ENCODE results near the gene TNFRSF4. TPM values are rescaled to one million over a fixed set of nuclear protein-coding genes. Genes with fewer than 3 reads are reported as not detected.

TNFRSF4 gene
- 788 and 811 TPM in 2 replicates for total RNA-seq

- Mint-ChIP-seq H3K27ac (peak within 1 kb of the TSS; percentile 87), H3K27me3 (ENCODE audit: insufficient read depth) (no peaks in the 10 kb centered on the region), H3K36me3 (ENCODE audit: low read depth) (peaks cover 25% of the 10 kb centered on the region), H3K9me3 (no peaks in the 10 kb centered on the region), H3K4me1 (ENCODE audit: low read depth) (peaks cover 48% of the 10 kb centered on the region), H3K4me3 (peak within 1 kb of the TSS; percentile 86)
- no peak for DNase-seq (ENCODE audit: low spot score)
- intact Hi-C loops (cut with micrococcal nuclease) = loop anchor here (1.0 to 2.0 kb wide), 2 partner anchors 13 to 17 kb away; no protein-coding TSS in a partner anchor
Observed at GRCh38 chr1:1213345-1214265, at the start of gene TNFRSF4. Gene TNFRSF4, minus strand, starts transcription at chr1:1214153. Its CDS starts 26 bp downstream, at chr1:1214127.

- intact Hi-C loops (cut with micrococcal nuclease) = no loop called here
- Mint-ChIP-seq H3K27me3 (ENCODE audit: insufficient read depth) (no peaks in the 10 kb centered on the region), H3K36me3 (ENCODE audit: low read depth) (peaks cover 37% of the 10 kb centered on the region), H3K9me3 (no peaks in the 10 kb centered on the region), H3K4me1 (ENCODE audit: low read depth) (peaks cover 11% of the 10 kb centered on the region), H3K4me3 (no peak overlapping the region), H3K27ac (no peak overlapping the region)
- DNase-seq (ENCODE audit: low spot score) = no peak
Observed at GRCh38 chr1:1262758-1263157, 48.8 kb upstream of the TNFRSF4 start.

DNA sequence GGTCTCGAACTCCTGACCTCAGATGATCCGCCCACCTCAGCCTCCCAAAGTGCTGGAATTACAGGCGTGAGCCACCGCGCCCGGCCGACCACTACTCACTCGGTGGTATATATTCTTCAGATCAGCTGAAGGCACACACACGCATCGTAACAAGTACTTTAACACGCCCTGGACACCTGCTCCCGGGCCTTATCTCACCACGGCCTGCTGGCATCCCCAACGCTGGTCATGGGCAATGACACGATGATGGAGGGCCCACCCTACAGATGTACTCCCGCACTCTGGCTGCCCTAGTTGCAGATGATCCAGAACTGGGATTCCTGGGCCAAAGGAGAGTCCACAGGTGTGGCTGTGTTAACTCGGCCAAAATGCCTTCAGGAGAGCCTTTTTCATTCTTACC is 48.1 kb upstream of the TNFRSF4 start:
- no peaks in the 10 kb centered on the region for H3K9me3 Mint-ChIP-seq
- peaks cover 11% of the 10 kb centered on the region for H3K4me1 Mint-ChIP-seq (ENCODE audit: low read depth)
- peaks cover 38% of the 10 kb centered on the region for H3K36me3 Mint-ChIP-seq (ENCODE audit: low read depth)
- H3K4me3 Mint-ChIP-seq = no peak overlapping the region
- H3K27ac Mint-ChIP-seq = no peak overlapping the region
- H3K27me3 Mint-ChIP-seq (ENCODE audit: insufficient read depth) = no peaks in the 10 kb centered on the region
- no peak for DNase-seq (ENCODE audit: low spot score)
- intact Hi-C loops (cut with micrococcal nuclease) = no loop called here

GRCh38 chr1:1260843-1261560 is 47.0 kb upstream of the TNFRSF4 start:
- H3K27me3 Mint-ChIP-seq (ENCODE audit: insufficient read depth) = no peaks in the 10 kb centered on the region
- H3K4me3 Mint-ChIP-seq = no peak overlapping the region
- intact Hi-C loops (cut with micrococcal nuclease) = no loop called here
- peaks cover 11% of the 10 kb centered on the region for H3K4me1 Mint-ChIP-seq (ENCODE audit: low read depth)
- peaks cover 40% of the 10 kb centered on the region for H3K36me3 Mint-ChIP-seq (ENCODE audit: low read depth)
- no peaks in the 10 kb centered on the region for H3K9me3 Mint-ChIP-seq
- H3K27ac Mint-ChIP-seq = no peak overlapping the region
- DNase-seq (ENCODE audit: low spot score) = no peak

GRCh38 chr1:1259951-1260600 is 46.1 kb upstream of the TNFRSF4 start:
- Mint-ChIP-seq H3K27me3 (ENCODE audit: insufficient read depth) (no peaks in the 10 kb centered on the region), H3K27ac (no peak overlapping the region), H3K4me1 (ENCODE audit: low read depth) (peaks cover 11% of the 10 kb centered on the region), H3K4me3 (no peak overlapping the region), H3K36me3 (ENCODE audit: low read depth) (peaks cover 37% of the 10 kb centered on the region), H3K9me3 (no peaks in the 10 kb centered on the region)
- DNase-seq (ENCODE audit: low spot score) = no peak
- intact Hi-C loops (cut with micrococcal nuclease) = no loop called here

GRCh38 chr1:1259540-1259939 is 45.6 kb upstream of the TNFRSF4 start:
- no peak for DNase-seq (ENCODE audit: low spot score)
- H3K27ac Mint-ChIP-seq = no peak overlapping the region
- H3K9me3 Mint-ChIP-seq = no peaks in the 10 kb centered on the region
- intact Hi-C loops (cut with micrococcal nuclease) = no loop called here
- H3K36me3 Mint-ChIP-seq (ENCODE audit: low read depth) = peaks cover 33% of the 10 kb centered on the region
- no peak overlapping the region for H3K4me3 Mint-ChIP-seq
- H3K4me1 Mint-ChIP-seq (ENCODE audit: low read depth) = peaks cover 11% of the 10 kb centered on the region
- no peaks in the 10 kb centered on the region for H3K27me3 Mint-ChIP-seq (ENCODE audit: insufficient read depth)

GRCh38 chr1:1259119-1259488 is 45.2 kb upstream of the TNFRSF4 start:
- no peaks in the 10 kb centered on the region for H3K9me3 Mint-ChIP-seq
- peaks cover 33% of the 10 kb centered on the region for H3K36me3 Mint-ChIP-seq (ENCODE audit: low read depth)
- intact Hi-C loops (cut with micrococcal nuclease) = no loop called here
- no peak overlapping the region for H3K27ac Mint-ChIP-seq
- DNase-seq (ENCODE audit: low spot score) = no peak
- H3K4me3 Mint-ChIP-seq = no peak overlapping the region
- peaks cover 11% of the 10 kb centered on the region for H3K4me1 Mint-ChIP-seq (ENCODE audit: low read depth)
- no peaks in the 10 kb centered on the region for H3K27me3 Mint-ChIP-seq (ENCODE audit: insufficient read depth)

DNA sequence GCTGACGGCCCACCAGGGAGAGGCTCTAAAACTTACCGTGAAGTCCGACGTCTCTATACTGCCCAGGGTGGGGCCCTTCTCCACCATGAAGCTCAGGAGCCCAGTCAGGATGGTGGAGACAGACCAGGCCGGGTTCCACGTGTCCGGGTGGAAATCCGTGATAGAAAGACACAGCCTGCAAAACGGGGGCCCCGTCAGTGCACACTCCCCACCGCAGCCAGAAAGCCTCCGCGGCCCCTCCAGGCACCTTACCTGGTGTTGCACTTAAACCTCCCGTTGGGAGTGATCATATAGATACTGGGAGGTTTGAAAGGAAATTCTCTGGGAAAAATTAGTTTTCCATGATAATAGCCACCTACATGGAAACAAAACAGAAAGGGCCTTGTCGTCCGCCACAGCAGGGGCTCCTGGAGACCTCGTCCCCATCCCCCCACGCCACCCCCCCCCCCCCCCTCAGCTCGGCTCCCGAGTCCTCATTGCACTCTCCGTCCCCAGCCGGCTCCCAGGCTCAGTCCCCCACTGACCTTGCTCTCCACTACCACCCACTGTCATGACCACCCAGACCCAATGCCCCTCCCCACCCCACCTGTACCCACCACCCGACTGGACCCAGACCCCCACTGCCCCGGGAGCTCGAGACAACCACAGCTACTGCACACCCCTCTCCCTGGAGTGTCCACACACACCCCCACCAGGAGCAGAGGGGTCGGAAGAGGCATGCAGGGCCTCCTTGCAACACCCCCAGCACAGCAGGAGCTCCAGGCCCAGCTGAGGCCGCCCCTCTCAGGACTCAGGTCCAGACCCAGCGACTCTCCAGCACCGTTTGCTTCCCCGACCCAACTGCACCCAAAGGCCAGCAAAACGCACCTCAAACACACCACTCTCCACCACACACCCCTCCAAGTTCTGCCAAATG is 43.3 kb upstream of the TNFRSF4 start:
- intact Hi-C loops (cut with micrococcal nuclease) = no loop called here
- no peak overlapping the region for H3K4me3 Mint-ChIP-seq
- H3K27me3 Mint-ChIP-seq (ENCODE audit: insufficient read depth) = no peaks in the 10 kb centered on the region
- no peaks in the 10 kb centered on the region for H3K9me3 Mint-ChIP-seq
- DNase-seq (ENCODE audit: low spot score) = no peak
- H3K36me3 Mint-ChIP-seq (ENCODE audit: low read depth) = peaks cover 37% of the 10 kb centered on the region
- no peak overlapping the region for H3K27ac Mint-ChIP-seq
- peaks cover 11% of the 10 kb centered on the region for H3K4me1 Mint-ChIP-seq (ENCODE audit: low read depth)

DNA sequence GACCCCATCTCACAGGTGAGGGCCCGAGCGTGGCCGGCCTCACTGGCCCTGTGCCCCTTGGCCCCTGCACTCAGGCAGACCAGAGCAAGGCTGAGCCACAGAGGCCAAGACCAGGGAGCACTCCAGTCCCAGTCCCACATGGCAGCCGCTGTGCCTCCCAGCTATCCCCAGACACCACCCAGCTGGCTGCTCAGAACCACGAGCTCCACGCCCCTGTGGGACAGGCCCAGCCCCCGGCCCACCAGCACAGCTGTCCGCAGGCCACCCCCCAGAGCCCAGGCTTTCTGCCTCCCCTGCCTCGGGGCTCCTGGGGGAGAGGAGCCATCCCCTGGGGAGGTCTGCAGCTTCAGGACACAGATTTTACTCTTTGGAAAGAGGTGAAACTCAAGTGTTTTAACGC is 41.7 kb upstream of the TNFRSF4 start:
- Mint-ChIP-seq H3K9me3 (no peaks in the 10 kb centered on the region), H3K36me3 (ENCODE audit: low read depth) (peaks cover 35% of the 10 kb centered on the region), H3K27ac (no peak overlapping the region), H3K27me3 (ENCODE audit: insufficient read depth) (no peaks in the 10 kb centered on the region), H3K4me3 (no peak overlapping the region), H3K4me1 (ENCODE audit: low read depth) (peaks cover 11% of the 10 kb centered on the region)
- DNase-seq (ENCODE audit: low spot score) = no peak
- intact Hi-C loops (cut with micrococcal nuclease) = no loop called here

GRCh38 chr1:1255078-1255477 is 41.1 kb upstream of the TNFRSF4 start:
- no peak overlapping the region for H3K27ac Mint-ChIP-seq
- H3K9me3 Mint-ChIP-seq = no peaks in the 10 kb centered on the region
- intact Hi-C loops (cut with micrococcal nuclease) = no loop called here
- H3K4me1 Mint-ChIP-seq (ENCODE audit: low read depth) = peaks cover 12% of the 10 kb centered on the region
- no peaks in the 10 kb centered on the region for H3K27me3 Mint-ChIP-seq (ENCODE audit: insufficient read depth)
- H3K4me3 Mint-ChIP-seq = no peak overlapping the region
- DNase-seq (ENCODE audit: low spot score) = no peak
- H3K36me3 Mint-ChIP-seq (ENCODE audit: low read depth) = peaks cover 35% of the 10 kb centered on the region

- Mint-ChIP-seq H3K27me3 (ENCODE audit: insufficient read depth) (no peaks in the 10 kb centered on the region), H3K4me3 (no peak overlapping the region), H3K27ac (no peak overlapping the region), H3K36me3 (ENCODE audit: low read depth) (peaks cover 30% of the 10 kb centered on the region), H3K9me3 (no peaks in the 10 kb centered on the region), H3K4me1 (ENCODE audit: low read depth) (peaks cover 12% of the 10 kb centered on the region)
- intact Hi-C loops (cut with micrococcal nuclease) = loop anchor here (5.0 kb wide), 1 partner anchor 47 kb away; the partner anchor contains the start of gene TNFRSF18
- DNase-seq (ENCODE audit: low spot score) = no peak
Observed at GRCh38 chr1:1254667-1254998, 40.7 kb upstream of the TNFRSF4 start.

- H3K27me3 Mint-ChIP-seq (ENCODE audit: insufficient read depth) = no peaks in the 10 kb centered on the region
- intact Hi-C loops (cut with micrococcal nuclease) = loop anchor here (5.0 kb wide), 1 partner anchor 47 kb away; the partner anchor contains the start of gene TNFRSF18
- no peak for DNase-seq (ENCODE audit: low spot score)
- no peak overlapping the region for H3K27ac Mint-ChIP-seq
- H3K4me1 Mint-ChIP-seq (ENCODE audit: low read depth) = peaks cover 14% of the 10 kb centered on the region
- H3K4me3 Mint-ChIP-seq = no peak overlapping the region
- no peaks in the 10 kb centered on the region for H3K9me3 Mint-ChIP-seq
- H3K36me3 Mint-ChIP-seq (ENCODE audit: low read depth) = peaks cover 27% of the 10 kb centered on the region
Observed at GRCh38 chr1:1253972-1254666, 40.2 kb upstream of the TNFRSF4 start.

Measured in activated T-helper 1 cell treated with anti-CD3 and anti-CD28 coated beads, Interleukin-12 subunit alpha, Interleukin-12 subunit beta, Interleukin-2, Interleukin-4 antibody, amounts not matched to agents 30 ng/mL and 10 ng/mL and 1 ng/mL, durations not matched to agents 14 hours and 24 hours and 36 hours (primary cell).